ENCODE measurements around the gene APOC4.
"Not testable (repeated sequence)": the region's sequence is repeated elsewhere in the genome, so short reads cannot be mapped to it uniquely, and the experiment has no call there.

APOC4 gene

GRCh38 chr19:44912854-44913253 is 29.2 kb upstream of the APOC4 start:
- DNase-seq: no peak
- H3K4me3 Mint-ChIP-seq: no peak overlapping the region
- no peak for TF ChIP-seq CTCF (IDR thresholded peaks at IDR 0.05)
- no peaks in the 10 kb centered on the region for H3K9me3 Mint-ChIP-seq
- H3K4me1 Mint-ChIP-seq: peaks cover 35% of the 10 kb centered on the region
- no peak overlapping the region for H3K27ac Mint-ChIP-seq
- peaks cover 3% of the 10 kb centered on the region for H3K27me3 Mint-ChIP-seq (ENCODE audit: low read depth, poor library complexity)
- no peaks in the 10 kb centered on the region for H3K36me3 Mint-ChIP-seq (ENCODE audit: low read depth)

GRCh38 chr19:44913512-44914432 is 28.3 kb upstream of the APOC4 start:
- not testable (repeated sequence) for DNase-seq; H3K36me3 Mint-ChIP-seq (ENCODE audit: low read depth); H3K27ac Mint-ChIP-seq; H3K27me3 Mint-ChIP-seq (ENCODE audit: low read depth, poor library complexity); H3K9me3 Mint-ChIP-seq
- Mint-ChIP-seq H3K4me1 (peaks cover 31% of the 10 kb centered on the region), H3K4me3 (peak overlapping the region; percentile 94)

DNA sequence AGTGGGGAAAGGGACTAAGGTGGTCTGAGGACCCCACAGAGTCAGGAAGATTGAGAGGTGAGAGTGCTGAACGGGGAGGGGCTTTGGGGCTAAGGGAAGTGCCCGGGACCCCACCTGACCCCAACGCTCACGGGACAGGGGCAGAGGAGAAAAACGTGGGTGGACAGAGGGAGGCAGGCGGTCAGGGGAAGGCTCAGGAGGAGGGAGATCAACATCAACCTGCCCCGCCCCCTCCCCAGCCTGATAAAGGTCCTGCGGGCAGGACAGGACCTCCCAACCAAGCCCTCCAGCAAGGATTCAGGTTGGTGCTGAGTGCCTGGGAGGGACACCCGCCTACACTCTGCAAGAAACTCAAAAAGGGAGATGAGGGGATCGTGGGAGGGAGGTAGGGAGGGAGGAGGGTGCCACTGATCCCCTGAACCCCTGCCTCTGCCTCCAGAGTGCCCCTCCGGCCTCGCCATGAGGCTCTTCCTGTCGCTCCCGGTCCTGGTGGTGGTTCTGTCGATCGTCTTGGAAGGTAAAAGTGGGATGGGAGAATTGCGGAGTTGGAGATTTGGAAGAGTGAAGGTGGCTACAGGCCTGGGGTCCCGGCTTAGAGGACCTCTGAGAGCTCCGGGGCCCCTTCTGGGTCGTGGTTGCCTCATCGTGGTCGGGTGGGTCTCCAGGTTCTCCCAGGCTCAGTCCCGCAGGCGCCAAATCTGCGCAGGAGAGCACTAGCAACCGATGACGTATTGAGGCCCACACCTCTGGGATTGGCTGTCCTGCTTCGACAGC is 27.4 kb upstream of the APOC4 start, which contains the start of gene APOC1:
Gene APOC1 (plus strand): TSS at position 176 of the 774 bp plus-strand sequence. CDS start 284 bp downstream, at position 460.
- H3K9me3 Mint-ChIP-seq; H3K36me3 Mint-ChIP-seq (ENCODE audit: low read depth); H3K27me3 Mint-ChIP-seq (ENCODE audit: low read depth, poor library complexity): not testable (repeated sequence)
- H3K27ac Mint-ChIP-seq: peak within 1 kb of the TSS; percentile 99
- DNase-seq: peak; percentile 87
- peak within 1 kb of the TSS; percentile 94 for H3K4me3 Mint-ChIP-seq
- H3K4me1 Mint-ChIP-seq: peaks cover 31% of the 10 kb centered on the region

DNA sequence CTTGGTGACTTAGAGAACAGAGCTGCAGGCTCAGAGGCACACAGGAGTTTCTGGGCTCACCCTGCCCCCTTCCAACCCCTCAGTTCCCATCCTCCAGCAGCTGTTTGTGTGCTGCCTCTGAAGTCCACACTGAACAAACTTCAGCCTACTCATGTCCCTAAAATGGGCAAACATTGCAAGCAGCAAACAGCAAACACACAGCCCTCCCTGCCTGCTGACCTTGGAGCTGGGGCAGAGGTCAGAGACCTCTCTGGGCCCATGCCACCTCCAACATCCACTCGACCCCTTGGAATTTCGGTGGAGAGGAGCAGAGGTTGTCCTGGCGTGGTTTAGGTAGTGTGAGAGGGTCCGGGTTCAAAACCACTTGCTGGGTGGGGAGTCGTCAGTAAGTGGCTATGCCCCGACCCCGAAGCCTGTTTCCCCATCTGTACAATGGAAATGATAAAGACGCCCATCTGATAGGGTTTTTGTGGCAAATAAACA is 17.8 kb upstream of the APOC4 start:
- no peaks in the 10 kb centered on the region for H3K9me3 Mint-ChIP-seq
- H3K27ac Mint-ChIP-seq: no peak overlapping the region
- DNase-seq: no peak
- H3K27me3 Mint-ChIP-seq (ENCODE audit: low read depth, poor library complexity): peaks cover 7% of the 10 kb centered on the region
- no peak for TF ChIP-seq CTCF (IDR thresholded peaks at IDR 0.05)
- peaks cover 22% of the 10 kb centered on the region for H3K4me1 Mint-ChIP-seq
- H3K36me3 Mint-ChIP-seq (ENCODE audit: low read depth): no peaks in the 10 kb centered on the region
- no peak overlapping the region for H3K4me3 Mint-ChIP-seq

- peaks cover 12% of the 10 kb centered on the region for H3K27me3 Mint-ChIP-seq (ENCODE audit: low read depth, poor library complexity)
- H3K9me3 Mint-ChIP-seq: no peaks in the 10 kb centered on the region
- no peak overlapping the region for H3K27ac Mint-ChIP-seq
- H3K36me3 Mint-ChIP-seq (ENCODE audit: low read depth): no peaks in the 10 kb centered on the region
- no peak overlapping the region for H3K4me3 Mint-ChIP-seq
- TF ChIP-seq CTCF (IDR thresholded peaks at IDR 0.05): no peak
- peaks cover 27% of the 10 kb centered on the region for H3K4me1 Mint-ChIP-seq
- DNase-seq: no peak
These were observed 16.7 kb upstream of the APOC4 start for GRCh38 chr19:44925114-44925891.

DNA sequence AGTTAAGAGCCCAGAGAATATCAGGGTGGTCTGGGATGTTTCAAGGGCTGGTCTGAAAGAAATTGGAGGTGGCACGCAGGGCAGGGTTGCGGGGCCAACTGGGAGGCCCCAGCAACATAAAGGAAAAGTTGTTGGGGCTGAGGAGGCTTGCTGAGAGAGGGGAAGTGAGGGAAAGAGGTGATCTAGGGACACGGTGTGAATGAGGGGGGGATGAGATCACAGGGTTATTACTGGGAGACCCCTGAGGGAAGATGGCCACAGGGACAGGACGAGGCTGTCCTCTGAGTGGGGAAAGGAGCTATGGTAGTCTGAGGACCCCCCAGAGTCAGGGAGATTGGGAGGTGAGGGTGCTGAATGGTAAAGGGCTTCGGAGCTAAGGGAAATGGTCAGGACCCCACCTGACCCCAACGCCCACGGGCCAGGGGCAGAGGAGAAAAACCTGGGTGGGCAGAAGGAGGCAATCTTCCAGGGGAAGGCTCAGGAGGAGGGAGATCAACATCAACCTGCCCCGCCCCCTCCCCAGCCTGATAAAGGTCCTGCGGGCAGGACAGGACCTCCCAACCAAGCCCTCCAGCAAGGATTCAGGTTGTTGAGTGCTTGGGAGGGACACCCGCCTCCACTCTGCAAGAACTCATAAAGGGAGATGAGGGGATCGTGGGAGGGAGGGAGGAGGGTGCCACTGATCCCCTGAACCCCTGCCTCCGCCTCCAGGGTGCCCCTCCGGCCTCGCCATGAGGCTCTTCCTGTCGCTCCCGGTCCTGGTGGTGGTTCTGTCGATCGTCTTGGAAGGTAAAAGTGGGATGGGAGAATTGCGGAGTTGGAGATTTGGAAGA is 15.6 kb upstream of the APOC4 start:
- H3K4me3 Mint-ChIP-seq: peak overlapping the region; percentile 59
- H3K9me3 Mint-ChIP-seq; H3K27ac Mint-ChIP-seq; H3K36me3 Mint-ChIP-seq (ENCODE audit: low read depth); DNase-seq: not testable (repeated sequence)
- peaks cover 27% of the 10 kb centered on the region for H3K4me1 Mint-ChIP-seq
- peaks cover 12% of the 10 kb centered on the region for H3K27me3 Mint-ChIP-seq (ENCODE audit: low read depth, poor library complexity)
